ENCODE measurements around the gene TCTN1.
A peak's percentile ranks its signal among the peaks of the same experiment; 100 is the strongest.
"Not testable (repeated sequence)": the region's sequence is repeated elsewhere in the genome, so short reads cannot be mapped to it uniquely, and the experiment has no call there.

TCTN1 gene

GRCh38 chr12:110613771-110614684, at the start of gene TCTN1:
Gene TCTN1, plus strand, starts transcription at chr12:110614129. Its CDS starts 54 bp downstream, at chr12:110614183.
- CTCF ChIA-PET, result interaction anchor here (0.6 to 4.8 kb wide), 6 partner anchors 13 to 164 kb away, joined by 3 to 26 read pairs (median 4); no protein-coding TSS in a partner anchor
- peak within 1 kb of the TSS; percentile 81 for H3K4me3 Mint-ChIP-seq

GRCh38 chr12:110564471-110564991, 49.4 kb upstream of the TCTN1 start:
- H3K27ac Mint-ChIP-seq, result no peak overlapping the region
- H3K9me3 Mint-ChIP-seq, result peaks cover 3% of the 10 kb centered on the region
- H3K4me3 Mint-ChIP-seq, result no peak overlapping the region
- H3K36me3 Mint-ChIP-seq, result peaks cover 23% of the 10 kb centered on the region
- H3K27me3 Mint-ChIP-seq, result no peaks in the 10 kb centered on the region
- CTCF ChIA-PET, result no interaction called here
- peaks cover 68% of the 10 kb centered on the region for H3K4me1 Mint-ChIP-seq
- DNase-seq, result no peak

More at GRCh38 chr12:110613771-110614684, at the start of gene TCTN1:
- peak; percentile 99 for DNase-seq
- Mint-ChIP-seq H3K36me3 (no peaks in the 10 kb centered on the region), H3K9me3 (no peaks in the 10 kb centered on the region), H3K27ac (peak within 1 kb of the TSS; percentile 91), H3K27me3 (no peaks in the 10 kb centered on the region), H3K4me1 (peaks cover 19% of the 10 kb centered on the region)

GRCh38 chr12:110565894-110566871, 47.7 kb upstream of the TCTN1 start:
- Mint-ChIP-seq H3K4me1 (peaks cover 56% of the 10 kb centered on the region), H3K9me3 (peaks cover 11% of the 10 kb centered on the region), H3K27me3 (no peaks in the 10 kb centered on the region), H3K36me3 (peaks cover 24% of the 10 kb centered on the region), H3K27ac (peak overlapping the region; percentile 0), H3K4me3 (no peak overlapping the region)
- CTCF ChIA-PET, result interaction anchor here (0.9 to 2.4 kb wide), 2 partner anchors 9 to 34 kb away, joined by 3 to 11 read pairs; no protein-coding TSS in a partner anchor
- no peak for DNase-seq

- Mint-ChIP-seq H3K9me3 (peaks cover 18% of the 10 kb centered on the region), H3K36me3 (peaks cover 31% of the 10 kb centered on the region), H3K4me1 (peaks cover 48% of the 10 kb centered on the region), H3K4me3 (no peak overlapping the region), H3K27ac (no peak overlapping the region), H3K27me3 (no peaks in the 10 kb centered on the region)
- no peak for DNase-seq
- CTCF ChIA-PET, result interaction anchor here (1.3 to 2.4 kb wide), 2 partner anchors 8 to 34 kb away, joined by 4 to 11 read pairs; no protein-coding TSS in a partner anchor
Observed at GRCh38 chr12:110566993-110567392, 46.9 kb upstream of the TCTN1 start.

- Mint-ChIP-seq H3K4me1 (peaks cover 33% of the 10 kb centered on the region), H3K4me3 (no peak overlapping the region), H3K27me3 (no peaks in the 10 kb centered on the region), H3K27ac (no peak overlapping the region), H3K36me3 (peaks cover 45% of the 10 kb centered on the region), H3K9me3 (peaks cover 27% of the 10 kb centered on the region)
- no peak for DNase-seq
- CTCF ChIA-PET, result no interaction called here
Observed at GRCh38 chr12:110568752-110569151, 45.2 kb upstream of the TCTN1 start.

GRCh38 chr12:110569838-110570237, 44.1 kb upstream of the TCTN1 start:
- Mint-ChIP-seq H3K27ac (peak overlapping the region; percentile 53), H3K9me3 (peaks cover 27% of the 10 kb centered on the region), H3K4me1 (peaks cover 30% of the 10 kb centered on the region), H3K36me3 (peaks cover 41% of the 10 kb centered on the region)
- CTCF ChIA-PET, H3K27me3 Mint-ChIP-seq, DNase-seq, H3K4me3 Mint-ChIP-seq: not testable (repeated sequence)

- Mint-ChIP-seq H3K4me1 (peaks cover 35% of the 10 kb centered on the region), H3K36me3 (peaks cover 41% of the 10 kb centered on the region), H3K9me3 (peaks cover 27% of the 10 kb centered on the region)
- CTCF ChIA-PET, H3K27ac Mint-ChIP-seq, H3K27me3 Mint-ChIP-seq, DNase-seq, H3K4me3 Mint-ChIP-seq: not testable (repeated sequence)
Observed at GRCh38 chr12:110570798-110571197, 43.1 kb upstream of the TCTN1 start.

- H3K36me3 Mint-ChIP-seq, result peaks cover 48% of the 10 kb centered on the region
- no peaks in the 10 kb centered on the region for H3K27me3 Mint-ChIP-seq
- H3K4me1 Mint-ChIP-seq, result peaks cover 46% of the 10 kb centered on the region
- peaks cover 27% of the 10 kb centered on the region for H3K9me3 Mint-ChIP-seq
- no peak overlapping the region for H3K4me3 Mint-ChIP-seq
- no peak overlapping the region for H3K27ac Mint-ChIP-seq
- CTCF ChIA-PET, result interaction anchor here (0.7 to 2.3 kb wide), 3 partner anchors 8 to 28 kb away, joined by 3 to 11 read pairs (median 3); no protein-coding TSS in a partner anchor
- DNase-seq, result no peak
Observed at GRCh38 chr12:110574044-110574443, 39.9 kb upstream of the TCTN1 start.

GRCh38 chr12:110574717-110575230, 39.2 kb upstream of the TCTN1 start:
- Mint-ChIP-seq H3K4me1 (peaks cover 53% of the 10 kb centered on the region), H3K36me3 (peaks cover 48% of the 10 kb centered on the region), H3K9me3 (peaks cover 21% of the 10 kb centered on the region)
- CTCF ChIA-PET, result interaction anchor here (0.7 to 2.3 kb wide), 5 partner anchors 9 to 27 kb away, joined by 3 to 11 read pairs (median 4); no protein-coding TSS in a partner anchor
- H3K27ac Mint-ChIP-seq, H3K4me3 Mint-ChIP-seq, DNase-seq, H3K27me3 Mint-ChIP-seq: not testable (repeated sequence)

GRCh38 chr12:110575326-110575725, 38.6 kb upstream of the TCTN1 start:
- Mint-ChIP-seq H3K27ac (no peak overlapping the region), H3K27me3 (no peaks in the 10 kb centered on the region), H3K4me3 (no peak overlapping the region), H3K36me3 (peaks cover 47% of the 10 kb centered on the region), H3K9me3 (peaks cover 20% of the 10 kb centered on the region), H3K4me1 (peaks cover 58% of the 10 kb centered on the region)
- CTCF ChIA-PET, result interaction anchor here (0.7 to 2.3 kb wide), 4 partner anchors 9 to 60 kb away, joined by 3 to 11 read pairs (median 4); no protein-coding TSS in a partner anchor
- DNase-seq, result no peak

- H3K27me3 Mint-ChIP-seq, result no peaks in the 10 kb centered on the region
- peaks cover 13% of the 10 kb centered on the region for H3K9me3 Mint-ChIP-seq
- peaks cover 45% of the 10 kb centered on the region for H3K36me3 Mint-ChIP-seq
- H3K27ac Mint-ChIP-seq, result peak overlapping the region; percentile 75
- no peak overlapping the region for H3K4me3 Mint-ChIP-seq
- peaks cover 70% of the 10 kb centered on the region for H3K4me1 Mint-ChIP-seq
- no peak for DNase-seq
- CTCF ChIA-PET, result interaction anchor here (1.0 kb wide), 1 partner anchor 26 kb away, joined by 4 read pairs; no protein-coding TSS in a partner anchor
Observed at GRCh38 chr12:110576504-110576903, 37.4 kb upstream of the TCTN1 start.

- H3K36me3 Mint-ChIP-seq, result peaks cover 36% of the 10 kb centered on the region
- peaks cover 2% of the 10 kb centered on the region for H3K9me3 Mint-ChIP-seq
- no peaks in the 10 kb centered on the region for H3K27me3 Mint-ChIP-seq
- CTCF ChIA-PET, result interaction anchor here (0.7 to 2.3 kb wide), 3 partner anchors 21 to 25 kb away, joined by 3 to 8 read pairs (median 5); no protein-coding TSS in a partner anchor
- peak overlapping the region; percentile 54 for H3K4me3 Mint-ChIP-seq
- H3K27ac Mint-ChIP-seq, result peak overlapping the region; percentile 97
- H3K4me1 Mint-ChIP-seq, result peaks cover 71% of the 10 kb centered on the region
- DNase-seq, result peak; percentile 50
Observed at GRCh38 chr12:110577864-110578693, 35.9 kb upstream of the TCTN1 start.

All from activated naive CD4-positive, alpha-beta T cell treated with anti-CD3 and anti-CD28 coated beads, Interleukin-2, amount 10 ng/mL, durations not matched to agents 7 days and 5 days (primary cell).